ENCODE measurements around the gene C1orf216.
"Not testable (repeated sequence)": the region's sequence is repeated elsewhere in the genome, so short reads cannot be mapped to it uniquely, and the experiment has no call there.

C1orf216 gene

GRCh38 chr1:35726450-35727433, 8.1 kb upstream of the C1orf216 start:
- peak; percentile 68 for DNase-seq (ENCODE audit: low read depth)
- no peak overlapping the region for H3K4me3 ChIP-seq (ENCODE audit: low read depth, low read length)
- 0 out of 2 replicates have a peak, but pooled peaks have one; percentile 22 for TF ChIP-seq MAX (IDR thresholded peaks at IDR 0.05; ENCODE audit: low read depth, low read length)
- TF ChIP-seq MYC (IDR thresholded peaks at IDR 0.05; ENCODE audit: low read depth, low read length) = no peak
- TF ChIP-seq POLR2A (IDR thresholded peaks at IDR 0.05; ENCODE audit: extremely low read depth, insufficient read length) = no peak
- peak; percentile 78 for TF ChIP-seq CTCF (IDR thresholded peaks at IDR 0.05; ENCODE audit: low read depth, low read length)

DNA sequence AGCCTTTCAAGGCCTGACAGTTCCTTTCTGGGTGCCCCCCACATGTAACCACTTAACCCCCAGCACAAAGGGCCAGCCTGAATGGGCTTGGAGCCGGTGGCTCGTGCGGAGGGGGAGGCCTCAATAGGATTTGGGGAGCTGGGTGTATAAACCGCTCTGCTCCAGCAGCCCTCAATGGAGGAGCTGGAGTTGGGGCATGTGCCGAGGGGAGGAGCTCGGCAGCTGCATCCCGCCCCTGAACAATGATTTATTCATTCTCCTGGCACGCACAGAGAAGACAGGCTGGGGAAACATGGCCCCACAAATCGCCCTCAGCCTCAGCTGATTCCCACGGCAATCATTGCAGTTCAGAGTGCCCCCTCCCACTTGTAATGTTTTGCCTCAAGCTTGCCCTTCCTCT, 6.9 kb upstream of the C1orf216 start:
- TF ChIP-seq MAX (IDR thresholded peaks at IDR 0.05; ENCODE audit: low read depth, low read length) = no peak
- DNase-seq (ENCODE audit: low read depth) = no peak
- H3K4me3 ChIP-seq (ENCODE audit: low read depth, low read length) = no peak overlapping the region

DNA sequence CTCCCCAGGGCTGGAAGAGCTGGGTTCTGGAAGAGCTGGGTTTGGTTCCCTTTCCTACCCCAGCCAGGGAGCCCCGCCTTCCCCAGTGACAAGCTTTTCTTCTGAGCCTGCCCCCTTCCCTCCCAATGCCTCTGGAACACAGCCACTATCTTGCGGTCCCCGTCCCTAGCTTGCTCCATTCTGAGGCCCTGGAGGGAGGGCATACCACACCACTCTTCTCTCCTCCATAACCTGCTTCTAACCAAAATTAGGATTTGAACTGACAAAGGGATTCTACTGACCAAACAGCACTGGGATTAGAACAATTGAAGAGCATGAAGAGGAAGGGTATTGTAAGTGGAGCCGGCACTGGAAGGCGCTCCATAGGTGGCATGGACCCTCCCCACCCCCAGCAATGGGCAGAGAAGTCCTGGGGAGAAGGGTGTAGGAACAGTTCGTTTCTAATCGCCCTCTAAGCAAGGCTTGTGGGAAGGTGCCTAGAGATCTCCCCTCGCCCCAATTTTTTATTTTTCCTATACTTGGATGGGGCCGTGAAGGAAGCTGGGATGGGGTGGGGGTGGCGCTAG, 690 bp downstream of the C1orf216 start:
- peak; percentile 79 for DNase-seq (ENCODE audit: low read depth)
- TF ChIP-seq CTCF (IDR thresholded peaks at IDR 0.05; ENCODE audit: low read depth, low read length) (no peak), MYC (IDR thresholded peaks at IDR 0.05; ENCODE audit: low read depth, low read length) (no peak), MAX (IDR thresholded peaks at IDR 0.05; ENCODE audit: low read depth, low read length) (no peak), POLR2A (IDR thresholded peaks at IDR 0.05; ENCODE audit: extremely low read depth, insufficient read length) (no peak)

GRCh38 chr1:35715568-35716002, 3.1 kb downstream of the C1orf216 start:
- H3K4me3 ChIP-seq (ENCODE audit: low read depth, low read length) = peak overlapping the region; percentile 49
- DNase-seq (ENCODE audit: low read depth) = peak; percentile 86
- TF ChIP-seq POLR2A (IDR thresholded peaks at IDR 0.05; ENCODE audit: extremely low read depth, insufficient read length) (no peak), MAX (IDR thresholded peaks at IDR 0.05; ENCODE audit: low read depth, low read length) (peak; percentile 67; the same call in 1 of the 2 replicates), CTCF (IDR thresholded peaks at IDR 0.05; ENCODE audit: low read depth, low read length) (peak; percentile 81), MYC (IDR thresholded peaks at IDR 0.05; ENCODE audit: low read depth, low read length) (peak; percentile 30; the same call in 1 of the 2 replicates)

More for the DNA sequence above, 690 bp downstream of the C1orf216 start:
- peak overlapping the region; percentile 91 for H3K4me3 ChIP-seq (ENCODE audit: low read depth, low read length)

- peak overlapping the region; percentile 49 for H3K4me3 ChIP-seq (ENCODE audit: low read depth, low read length)
- TF ChIP-seq CTCF (IDR thresholded peaks at IDR 0.05; ENCODE audit: low read depth, low read length) (no peak), POLR2A (IDR thresholded peaks at IDR 0.05; ENCODE audit: extremely low read depth, insufficient read length) (no peak), MAX (IDR thresholded peaks at IDR 0.05; ENCODE audit: low read depth, low read length) (no peak), MYC (IDR thresholded peaks at IDR 0.05; ENCODE audit: low read depth, low read length) (no peak)
- no peak for DNase-seq (ENCODE audit: low read depth)
These were observed 3.6 kb downstream of the C1orf216 start for GRCh38 chr1:35714921-35715567.

- DNase-seq (ENCODE audit: low read depth) = not testable (repeated sequence)
These were observed 7.6 kb downstream of the C1orf216 start for GRCh38 chr1:35711098-35711497.

More at GRCh38 chr1:35711098-35711497, 7.6 kb downstream of the C1orf216 start:
- H3K4me3 ChIP-seq (ENCODE audit: low read depth, low read length) = not testable (repeated sequence)
